Ectodermal cell (in vitro differentiated cells): ENCODE data around the gene YIPF2.

Experiments
- H3K27ac ChIP-seq: 2 replicates; pipeline ENCODE4 v1.7.0; 2013; ENCODE audit warnings: mild to moderate bottlenecking, low read depth, low read length; ENCODE audit not compliant: insufficient read depth, poor library complexity, severe bottlenecking
- H3K27me3 ChIP-seq: 2 replicates; pipeline ENCODE4 v1.7.0; 2013; ENCODE audit warnings: mild to moderate bottlenecking, low read length; ENCODE audit not compliant: insufficient read depth, control insufficient read depth, poor library complexity, severe bottlenecking
- H3K36me3 ChIP-seq: one replicate; pipeline ENCODE4 v1.7.0; 2013; ENCODE audit warnings: low read length; ENCODE audit not compliant: control insufficient read depth, insufficient read depth
- H3K4me1 ChIP-seq: one replicate; pipeline ENCODE4 v1.7.0; 2013; ENCODE audit warnings: low read length; ENCODE audit not compliant: control insufficient read depth, insufficient read depth
- H3K4me3 ChIP-seq: 2 replicates; pipeline ENCODE4 v1.7.0; 2013; ENCODE audit warnings: low read depth, low read length, control low read depth; ENCODE audit not compliant: insufficient read depth
- H3K9me3 ChIP-seq: 2 replicates; pipeline ENCODE4 v1.7.0; 2013; ENCODE audit warnings: mild to moderate bottlenecking, low read length, moderate library complexity; ENCODE audit not compliant: control insufficient read depth
- WGBS, 2 experiments: methylation state at CpG; one replicate each; pipeline ENCODE4 v1.1.7; 2013; ENCODE audit warnings: missing lambda C conversion rate in 2 of 2; 5-methylcytosine and 5-hydroxymethylcytosine counted together

YIPF2 gene

GRCh38 chr19:10891405-10892086 is 36.9 kb downstream of the YIPF2 start:
- no peaks in the 10 kb centered on the region for H3K27me3 ChIP-seq
- 72 to 77% methylated on average over 21 of the region's 21 CpGs for WGBS, 2 experiments
- H3K9me3 ChIP-seq = no peaks in the 10 kb centered on the region
- peak overlapping the region; percentile 37 for H3K27ac ChIP-seq
- H3K4me1 ChIP-seq = peaks cover 43% of the 10 kb centered on the region
- no peak overlapping the region for H3K4me3 ChIP-seq
- no peaks in the 10 kb centered on the region for H3K36me3 ChIP-seq

GRCh38 chr19:10889880-10890279 is 38.6 kb downstream of the YIPF2 start:
- no peaks in the 10 kb centered on the region for H3K27me3 ChIP-seq
- no peak overlapping the region for H3K27ac ChIP-seq
- H3K36me3 ChIP-seq = no peaks in the 10 kb centered on the region
- H3K4me1 ChIP-seq = peaks cover 53% of the 10 kb centered on the region
- H3K4me3 ChIP-seq = no peak overlapping the region
- H3K9me3 ChIP-seq = no peaks in the 10 kb centered on the region
- 95 to 96% methylated on average over 4 of the region's 4 CpGs for WGBS, 2 experiments

DNA sequence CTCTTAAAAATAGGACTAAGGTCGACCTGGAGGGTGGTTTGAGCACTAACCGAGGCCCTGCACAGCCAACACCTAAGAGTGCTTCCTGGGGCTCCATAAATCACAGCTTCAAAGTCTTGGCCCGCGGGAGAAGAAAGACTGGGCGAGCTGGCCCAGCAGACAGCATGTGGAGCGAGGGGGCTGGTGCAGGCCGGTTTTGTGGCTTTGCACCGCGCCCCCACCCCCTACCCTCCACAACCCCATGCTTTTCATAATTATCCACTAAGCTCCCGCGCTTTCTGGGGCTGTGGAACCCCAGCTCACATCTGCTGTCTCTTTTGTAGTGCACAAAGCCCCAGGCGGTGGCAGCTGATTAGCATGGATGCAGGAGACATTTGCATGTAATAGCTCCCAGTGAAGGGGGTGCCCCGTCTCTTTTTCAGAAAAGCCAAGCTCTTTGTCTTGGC is 40.0 kb downstream of the YIPF2 start:
- 8 to 13% methylated on average over 13 of the region's 13 CpGs for WGBS, 2 experiments
- peaks cover 55% of the 10 kb centered on the region for H3K4me1 ChIP-seq
- no peaks in the 10 kb centered on the region for H3K36me3 ChIP-seq
- H3K27ac ChIP-seq = peak overlapping the region; percentile 67
- H3K9me3 ChIP-seq = no peaks in the 10 kb centered on the region
- H3K27me3 ChIP-seq = no peaks in the 10 kb centered on the region
- H3K4me3 ChIP-seq = no peak overlapping the region

- Histone ChIP-seq H3K36me3 (no peaks in the 10 kb centered on the region), H3K27me3 (no peaks in the 10 kb centered on the region), H3K4me3 (no peak overlapping the region), H3K4me1 (peaks cover 55% of the 10 kb centered on the region), H3K27ac (peak overlapping the region; percentile 67), H3K9me3 (no peaks in the 10 kb centered on the region)
- WGBS, 2 experiments = 71 to 74% methylated on average over 9 of the region's 9 CpGs
These were observed 40.6 kb downstream of the YIPF2 start for GRCh38 chr19:10887616-10888367.

DNA sequence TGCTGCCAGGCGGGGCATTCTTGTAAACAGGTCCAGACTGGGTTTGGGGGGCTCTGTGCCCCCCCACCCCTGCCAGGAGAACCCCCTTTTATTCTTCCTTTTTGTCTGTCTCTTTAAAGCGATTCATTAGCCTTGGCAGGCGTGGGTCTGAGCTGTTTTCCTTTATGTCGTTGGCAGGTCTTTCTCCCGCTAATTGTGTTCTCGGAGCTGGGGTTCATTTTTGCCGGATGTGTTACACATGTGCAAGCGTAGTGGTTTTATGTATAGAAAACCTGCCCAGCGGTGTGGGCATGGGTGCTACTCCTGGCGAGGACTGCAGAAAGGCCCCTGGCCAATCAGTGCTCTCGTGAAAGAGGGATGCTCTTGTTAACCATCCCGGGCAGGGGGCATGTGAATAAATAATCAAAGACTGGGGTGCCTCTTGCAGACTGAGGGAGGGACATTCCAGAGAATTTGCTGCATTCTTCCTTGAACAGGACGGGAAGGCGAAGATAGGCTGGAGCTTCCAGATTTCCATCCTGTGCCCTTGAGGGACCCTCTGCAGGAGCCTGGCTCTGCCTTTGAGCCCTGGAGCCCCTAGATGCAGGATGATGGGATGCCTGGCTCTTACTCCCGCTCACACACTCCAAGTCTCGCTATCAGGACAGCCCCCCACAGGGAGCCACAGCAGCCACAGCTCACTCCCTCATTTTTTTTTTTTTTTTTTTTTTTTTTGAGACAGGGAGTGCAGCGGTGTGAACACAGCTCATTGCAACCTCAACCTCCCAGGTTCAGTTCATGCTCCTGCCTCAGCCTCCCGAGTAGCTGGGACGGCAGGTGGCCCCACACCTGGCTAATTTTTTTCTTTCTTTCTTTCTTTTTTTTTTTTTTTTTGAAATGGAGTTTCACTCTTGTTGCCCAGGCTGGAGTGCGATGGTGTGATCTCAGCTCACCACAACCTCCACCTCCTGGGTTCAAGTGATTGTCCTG is 43.0 kb downstream of the YIPF2 start:
- Histone ChIP-seq H3K4me3 (no peak overlapping the region), H3K27ac (no peak overlapping the region), H3K4me1 (peaks cover 60% of the 10 kb centered on the region), H3K27me3 (no peaks in the 10 kb centered on the region), H3K9me3 (no peaks in the 10 kb centered on the region), H3K36me3 (no peaks in the 10 kb centered on the region)
- 66 to 71% methylated on average over 20 of the region's 20 CpGs for WGBS, 2 experiments

- no peaks in the 10 kb centered on the region for H3K9me3 ChIP-seq
- peaks cover 71% of the 10 kb centered on the region for H3K4me1 ChIP-seq
- H3K27me3 ChIP-seq = no peaks in the 10 kb centered on the region
- no peaks in the 10 kb centered on the region for H3K36me3 ChIP-seq
- no peak overlapping the region for H3K4me3 ChIP-seq
- 86 to 92% methylated on average over 2 of the region's 2 CpGs for WGBS, 2 experiments
- no peak overlapping the region for H3K27ac ChIP-seq
These were observed 44.2 kb downstream of the YIPF2 start for GRCh38 chr19:10884274-10884673.

- WGBS, 2 experiments = 77 to 81% methylated on average over 9 of the region's 9 CpGs
- Histone ChIP-seq H3K9me3 (no peaks in the 10 kb centered on the region), H3K27ac (peak overlapping the region; percentile 82), H3K27me3 (no peaks in the 10 kb centered on the region), H3K4me3 (no peak overlapping the region), H3K4me1 (peaks cover 52% of the 10 kb centered on the region), H3K36me3 (no peaks in the 10 kb centered on the region)
These were observed 46.4 kb downstream of the YIPF2 start for GRCh38 chr19:10882108-10882457.

DNA sequence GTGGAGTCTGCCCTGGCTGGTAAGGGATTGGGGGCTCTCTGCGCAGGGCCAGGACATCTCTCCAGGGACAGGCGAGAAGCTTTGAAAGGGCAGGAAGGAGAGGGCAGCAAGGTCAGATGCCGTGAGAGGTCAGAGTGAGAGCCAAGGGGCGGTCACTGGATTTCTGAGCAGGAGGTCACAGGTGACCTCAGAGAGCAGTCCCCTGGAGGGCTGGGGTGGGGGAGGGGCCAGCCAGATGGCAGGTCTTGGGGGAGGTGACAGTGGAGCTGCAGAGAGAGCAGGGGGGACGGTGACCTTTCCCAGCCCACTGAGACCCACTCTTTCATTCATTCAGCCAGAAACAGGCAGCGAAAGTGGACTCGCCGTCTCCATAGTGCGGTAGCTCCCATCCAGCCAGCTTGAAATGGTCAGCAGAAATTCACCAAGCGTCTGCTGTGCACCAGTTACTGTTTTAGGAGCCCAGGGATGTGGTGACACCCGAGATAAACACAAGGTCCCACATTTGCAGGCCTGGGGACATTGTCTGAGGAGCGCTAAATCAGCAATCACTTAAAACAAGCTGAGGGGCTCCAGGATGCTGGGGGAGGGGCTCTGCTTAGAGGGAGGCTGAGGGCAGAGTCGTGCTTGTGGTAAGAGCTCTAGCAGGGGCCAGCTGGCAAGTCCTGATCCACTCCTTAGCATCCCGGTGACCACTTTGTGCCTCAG is 46.9 kb downstream of the YIPF2 start:
- peak overlapping the region; percentile 82 for H3K27ac ChIP-seq
- WGBS, 2 experiments = 43 to 46% methylated on average over 14 of the region's 14 CpGs
- peaks cover 47% of the 10 kb centered on the region for H3K4me1 ChIP-seq
- no peaks in the 10 kb centered on the region for H3K9me3 ChIP-seq
- H3K27me3 ChIP-seq = no peaks in the 10 kb centered on the region
- H3K4me3 ChIP-seq = no peak overlapping the region
- H3K36me3 ChIP-seq = no peaks in the 10 kb centered on the region

GRCh38 chr19:10878253-10878652 is 50.2 kb downstream of the YIPF2 start:
- Histone ChIP-seq H3K36me3 (no peaks in the 10 kb centered on the region), H3K27me3 (no peaks in the 10 kb centered on the region), H3K4me1 (peaks cover 33% of the 10 kb centered on the region), H3K4me3 (no peak overlapping the region), H3K9me3 (no peaks in the 10 kb centered on the region), H3K27ac (peak overlapping the region; percentile 36)
- WGBS, 2 experiments = 93 to 96% methylated on average over 3 of the region's 3 CpGs
